ENCODE measurements around the gene SH3PXD2A.
"Not testable (repeated sequence)": the region's sequence is repeated elsewhere in the genome, so short reads cannot be mapped to it uniquely, and the experiment has no call there.

The SH3PXD2A gene

GRCh38 chr10:103791291-103791690 is 64.1 kb downstream of the SH3PXD2A start:
- DNase-seq (ENCODE audit: low spot score): no peak

GRCh38 chr10:103790580-103790979 is 64.8 kb downstream of the SH3PXD2A start:
- DNase-seq (ENCODE audit: low spot score): no peak

GRCh38 chr10:103789771-103790201 is 65.6 kb downstream of the SH3PXD2A start:
- DNase-seq (ENCODE audit: low spot score): no peak

- DNase-seq (ENCODE audit: low spot score): no peak
Measured at GRCh38 chr10:103789161-103789560, 66.2 kb downstream of the SH3PXD2A start.

- no peak for DNase-seq (ENCODE audit: low spot score)
Measured at GRCh38 chr10:103787331-103787730, 68.0 kb downstream of the SH3PXD2A start.

- DNase-seq (ENCODE audit: low spot score): no peak
Measured at GRCh38 chr10:103786020-103786419, 69.4 kb downstream of the SH3PXD2A start.

GRCh38 chr10:103784723-103785418 is 70.5 kb downstream of the SH3PXD2A start:
- no peak for DNase-seq (ENCODE audit: low spot score)

GRCh38 chr10:103784089-103784488 is 71.3 kb downstream of the SH3PXD2A start:
- no peak for DNase-seq (ENCODE audit: low spot score)

GRCh38 chr10:103783681-103784080 is 71.7 kb downstream of the SH3PXD2A start:
- DNase-seq (ENCODE audit: low spot score): no peak

GRCh38 chr10:103781329-103782061 is 73.9 kb downstream of the SH3PXD2A start:
- DNase-seq (ENCODE audit: low spot score): peak; percentile 84

GRCh38 chr10:103780242-103781149 is 74.9 kb downstream of the SH3PXD2A start:
- no peak for DNase-seq (ENCODE audit: low spot score)

- DNase-seq (ENCODE audit: low spot score): no peak
Measured at GRCh38 chr10:103778358-103779139, 76.8 kb downstream of the SH3PXD2A start.

GRCh38 chr10:103776878-103777591 is 78.3 kb downstream of the SH3PXD2A start:
- no peak for DNase-seq (ENCODE audit: low spot score)

GRCh38 chr10:103775776-103776175 is 79.6 kb downstream of the SH3PXD2A start:
- DNase-seq (ENCODE audit: low spot score): no peak

- not testable (repeated sequence) for DNase-seq (ENCODE audit: low spot score)
Measured at GRCh38 chr10:103772846-103773245, 82.5 kb downstream of the SH3PXD2A start.

GRCh38 chr10:103772096-103772845 is 83.1 kb downstream of the SH3PXD2A start:
- peak; percentile 93 for DNase-seq (ENCODE audit: low spot score)

GRCh38 chr10:103770139-103770538 is 85.2 kb downstream of the SH3PXD2A start:
- DNase-seq (ENCODE audit: low spot score): no peak

GRCh38 chr10:103769176-103769575 is 86.2 kb downstream of the SH3PXD2A start:
- no peak for DNase-seq (ENCODE audit: low spot score)

GRCh38 chr10:103768345-103768744 is 87.0 kb downstream of the SH3PXD2A start:
- no peak for DNase-seq (ENCODE audit: low spot score)

GRCh38 chr10:103767756-103768155 is 87.6 kb downstream of the SH3PXD2A start:
- no peak for DNase-seq (ENCODE audit: low spot score)

Data from AG08396 (cell line).